ENCODE measurements around the gene AMMECR1L.

- peak; percentile 12 to 22; a peak in 1 of 4 replicates for TF ChIP-seq CTCF (conservative IDR thresholded peaks at IDR 0.05; ENCODE audit: low read depth in 2 of 2)
- TF ChIP-seq EZH2 (IDR thresholded peaks at IDR 0.05; ENCODE audit: low read depth, unreplicated experiment), result no peak
- TF ChIP-seq POLR2AphosphoS5 (IDR thresholded peaks at IDR 0.05; ENCODE audit: low read depth), result no peak
- no peak for TF ChIP-seq STAT1 (IDR thresholded peaks at IDR 0.05; ENCODE audit: unreplicated experiment)
- TF ChIP-seq EZH2phosphoT487 (IDR thresholded peaks at IDR 0.05; ENCODE audit: unreplicated experiment), result no peak
These were observed 20.9 kb downstream of the AMMECR1L start for GRCh38 chr2:127864877-127865276.
